GM19372 (cell line): ENCODE data around the gene PARM1.

Source experiments
- ATAC-seq: cut with Tn5 transposase; IDR thresholded peaks from one replicate; pipeline ENCODE4 v1.9.1; 2021; ENCODE audit warnings: mild to moderate bottlenecking, low read depth, moderate library complexity; ENCODE audit not compliant: unreplicated experiment

Gene PARM1

DNA sequence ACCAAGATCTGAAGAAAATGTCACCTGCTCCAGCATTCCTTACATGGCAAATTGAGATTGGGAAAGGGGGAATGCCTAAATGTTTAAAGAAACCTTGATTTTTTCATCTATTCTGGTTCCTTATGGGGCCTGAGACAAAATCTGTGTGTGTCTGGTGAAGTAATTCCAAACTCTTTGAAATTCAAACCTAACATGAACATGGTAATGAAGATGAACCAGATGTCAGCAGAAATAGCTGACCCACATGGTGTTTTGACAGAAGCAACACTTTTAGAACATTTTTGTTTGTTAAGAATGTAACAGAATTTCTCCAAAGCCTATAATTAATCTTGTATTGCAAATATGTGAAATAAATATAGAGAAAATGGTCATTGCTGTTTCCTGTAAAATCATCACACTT lies 133.0 kb downstream of the PARM1 start:
- no peak for ATAC-seq

DNA sequence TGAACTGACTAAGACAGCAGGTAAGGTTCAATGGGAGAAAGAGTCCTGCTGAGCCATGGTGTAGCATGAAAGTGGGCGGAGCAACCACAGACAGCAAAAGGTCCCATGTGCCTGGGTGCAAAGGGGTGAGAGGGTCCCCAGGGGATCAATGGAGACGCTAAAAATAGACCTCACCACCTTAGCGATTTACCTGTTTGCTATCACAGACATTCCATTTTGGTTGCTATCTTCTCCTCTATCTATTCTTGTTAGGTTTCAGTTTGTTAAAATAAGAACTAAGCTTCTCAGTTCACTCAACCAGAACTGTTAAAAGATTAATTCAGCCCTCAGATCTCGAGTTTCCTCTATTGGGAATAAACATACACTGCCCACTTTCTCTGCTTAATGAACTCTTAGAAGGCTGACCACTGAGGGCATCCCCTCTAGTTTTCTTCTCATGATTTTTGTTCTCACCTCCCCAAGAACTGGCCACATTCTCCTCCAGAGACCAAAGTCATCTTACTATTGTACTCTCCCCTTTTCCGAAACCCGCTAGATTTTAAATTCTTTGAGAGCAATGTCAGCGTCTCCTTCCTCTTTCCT lies 136.7 kb downstream of the PARM1 start:
- peak; percentile 61 for ATAC-seq

DNA sequence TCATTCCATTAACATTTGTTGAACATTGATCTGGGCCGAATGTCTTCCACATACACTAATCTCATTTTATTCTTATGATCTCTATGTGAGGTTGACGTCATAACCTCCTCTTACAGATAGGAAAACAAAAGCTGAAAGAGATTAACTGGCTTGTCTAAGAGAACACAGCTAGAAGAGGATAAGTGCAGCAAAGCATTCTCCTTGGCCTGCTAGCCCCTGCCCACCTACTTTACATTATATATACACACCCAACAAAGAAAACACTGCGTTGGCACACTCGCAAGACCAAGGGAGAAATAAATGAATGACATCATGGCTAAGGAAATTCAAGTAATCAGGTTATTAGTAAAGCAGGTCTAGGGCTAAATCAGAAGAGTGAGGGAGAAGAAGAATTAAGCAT lies 138.4 kb downstream of the PARM1 start:
- no peak for ATAC-seq

DNA sequence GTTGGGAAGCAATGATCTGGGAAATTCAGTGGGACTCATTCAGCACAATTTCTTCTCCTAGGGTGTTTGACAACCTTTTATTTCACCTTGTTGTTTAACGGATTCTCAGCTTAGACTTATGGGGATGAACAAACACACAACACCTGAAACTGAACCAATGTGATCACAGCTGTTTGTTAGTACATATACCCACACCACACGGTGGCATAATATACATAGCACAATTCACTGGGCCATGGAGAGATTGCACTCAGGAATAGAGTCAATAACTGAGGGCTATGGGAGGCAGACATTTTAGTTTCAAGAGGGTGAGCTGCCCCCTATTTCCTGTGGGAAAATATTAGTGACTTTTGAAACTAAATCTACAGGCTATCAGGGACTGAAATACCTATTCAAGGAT lies 148.0 kb downstream of the PARM1 start:
- no peak for ATAC-seq

DNA sequence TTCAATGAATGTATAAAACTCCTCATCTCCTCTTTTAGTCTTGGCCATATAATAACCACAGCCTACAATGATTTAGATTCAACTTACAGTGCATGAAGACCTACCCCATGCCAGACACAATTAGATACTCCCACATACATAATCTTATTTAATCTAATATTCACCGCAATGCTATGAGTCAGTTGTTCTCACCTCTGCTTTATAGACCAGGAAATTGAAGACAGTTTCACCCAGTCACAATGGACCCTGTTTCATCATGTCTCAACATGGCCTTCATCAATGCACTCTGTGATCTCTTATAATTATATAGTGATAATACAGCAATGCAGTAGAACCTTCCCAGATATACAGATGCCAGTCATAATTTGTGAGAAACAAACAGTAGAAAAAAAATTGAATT lies 148.6 kb downstream of the PARM1 start:
- ATAC-seq, result no peak

DNA sequence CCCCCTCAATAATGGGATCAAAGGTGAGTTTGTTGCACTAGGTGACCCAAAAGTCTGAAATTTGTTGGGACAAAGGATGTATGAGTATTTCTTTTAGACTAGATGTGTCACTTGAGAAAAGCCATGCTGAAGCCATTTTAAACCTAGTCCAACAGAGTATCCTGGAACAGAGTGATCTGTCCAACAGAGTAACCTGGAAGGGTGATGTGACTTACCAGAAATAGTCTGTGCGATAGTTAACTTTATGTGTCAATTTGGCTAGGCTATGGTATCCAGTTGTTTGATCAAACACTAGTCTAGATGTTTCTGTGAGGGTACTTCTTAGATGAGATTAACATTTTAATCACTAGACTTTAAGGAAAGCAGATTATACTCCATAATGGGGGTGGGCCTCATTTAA lies 154.5 kb downstream of the PARM1 start:
- ATAC-seq, result no peak

DNA sequence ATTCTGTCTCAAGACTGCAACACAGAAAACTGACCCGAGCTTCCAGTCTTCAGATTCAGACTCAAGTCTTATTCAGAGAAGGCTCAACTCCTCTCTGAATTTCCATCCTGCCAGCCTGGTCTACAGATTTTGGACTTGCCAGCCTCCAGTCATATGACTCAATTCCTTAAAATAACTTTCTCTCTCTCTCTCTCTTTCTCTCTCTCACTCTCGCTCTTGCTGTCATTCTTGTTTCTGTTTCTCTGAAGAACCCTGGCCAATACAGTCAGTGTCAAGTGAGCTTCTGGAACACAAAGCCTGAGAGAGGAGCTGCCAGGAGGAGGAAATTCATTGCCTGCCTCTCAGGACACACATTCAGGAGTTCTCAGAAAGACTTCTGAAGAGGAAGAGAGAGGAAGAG lies 154.9 kb downstream of the PARM1 start:
- ATAC-seq, result no peak

DNA sequence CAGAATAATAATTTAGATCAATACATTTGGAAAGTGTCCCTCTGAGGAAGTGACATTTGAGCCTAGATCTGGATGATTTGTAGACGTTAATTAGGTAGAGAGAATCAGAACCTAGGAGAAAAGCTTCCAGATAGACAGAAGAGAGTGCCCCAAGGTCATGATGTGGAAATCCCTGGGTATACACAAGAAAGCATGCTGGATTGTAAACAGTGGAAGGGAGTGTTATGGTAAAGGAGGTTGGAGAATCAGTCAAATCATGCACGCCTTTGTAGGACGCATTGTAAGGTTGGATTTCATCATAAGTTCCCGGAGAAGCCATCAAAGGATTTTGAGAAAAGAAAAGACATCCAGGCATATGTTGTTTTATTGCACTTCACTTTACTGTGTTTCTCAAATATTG lies 156.3 kb downstream of the PARM1 start:
- ATAC-seq, result no peak

DNA sequence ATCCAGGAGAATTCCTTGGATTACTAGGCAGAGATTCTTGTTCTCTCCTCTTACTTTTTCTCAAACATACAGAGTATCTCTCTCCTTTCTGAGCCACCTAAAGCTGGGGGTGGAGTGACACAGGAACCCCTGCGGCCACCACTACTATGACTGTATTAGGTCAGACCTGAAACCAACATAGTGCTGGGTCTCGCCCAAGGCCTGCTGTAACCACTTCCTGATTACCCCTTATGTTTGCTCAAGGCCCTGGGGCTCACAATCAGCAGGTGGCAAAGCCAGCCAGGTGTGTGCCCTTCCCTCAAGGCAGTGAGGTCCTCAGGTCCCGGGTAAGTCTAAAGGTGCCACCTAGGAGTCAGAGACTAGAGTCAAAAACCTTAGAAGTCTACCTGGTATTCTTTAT lies 166.4 kb downstream of the PARM1 start:
- ATAC-seq, result peak; percentile 87
